DND-41 (cell line): ENCODE measurements around the gene APOO.

Source experiments
- ATAC-seq: fragments of 200-7000 bp; cut with Tn5 transposase; 3 replicates; pipeline ENCODE4 v1.9.1; 2021; ENCODE audit warnings: low read depth; ENCODE audit not compliant: insufficient read depth
- DNase-seq: peaks from one replicate; pipeline ENCODE4 v3.0.0-alpha.2; 2020
- H2AFZ ChIP-seq: 2 replicates; pipeline ENCODE4 v1.6.0; 2012; ENCODE audit warnings: low read depth, low read length
- H3K27ac ChIP-seq: 2 replicates; pipeline ENCODE4 v1.5.1; 2012; ENCODE audit warnings: low read length, inconsistent platforms
- H3K27me3 ChIP-seq: fragments of 200-600 bp; sonication (generic); 2 replicates; pipeline ENCODE4 v1.6.0; 2012; ENCODE audit warnings: low read length, mild to moderate bottlenecking, inconsistent platforms; ENCODE audit not compliant: insufficient read depth, poor library complexity
- H3K36me3 ChIP-seq: 2 replicates; pipeline ENCODE4 v1.5.1; 2012; ENCODE audit warnings: low read length, inconsistent platforms; ENCODE audit not compliant: insufficient read depth
- H3K4me1 ChIP-seq: 2 replicates; pipeline ENCODE4 v1.5.1; 2012; ENCODE audit warnings: mild to moderate bottlenecking, low read length; ENCODE audit not compliant: insufficient read depth
- H3K4me2 ChIP-seq: 2 replicates; pipeline ENCODE4 v1.6.0; 2012; ENCODE audit warnings: mild to moderate bottlenecking, moderate library complexity, low read length, inconsistent platforms; ENCODE audit not compliant: insufficient read depth
- H3K4me3 ChIP-seq, 2 experiments: fragments of 200-600 bp in 1 of 2; shearing (Covaris generic) in 1 of 2; 2 replicates each; pipeline ENCODE4 v1.5.1; 2012 to 2016; ENCODE audit warnings: inconsistent platforms in 2 of 2, low read length in 2 of 2, mild to moderate bottlenecking in 2 of 2, low read depth in 1 of 2, moderate library complexity in 1 of 2
- H3K79me2 ChIP-seq: 2 replicates; pipeline ENCODE4 v1.6.0; 2012; ENCODE audit warnings: low read length, inconsistent platforms; ENCODE audit not compliant: insufficient read depth
- H3K9ac ChIP-seq: 2 replicates; pipeline ENCODE4 v1.6.0; 2012; ENCODE audit warnings: low read depth, mild to moderate bottlenecking, inconsistent platforms, low read length, moderate library complexity
- H3K9me3 ChIP-seq: 2 replicates; pipeline ENCODE4 v1.5.1; 2012; ENCODE audit warnings: low read length, moderate library complexity, mild to moderate bottlenecking, inconsistent platforms; ENCODE audit not compliant: insufficient read depth, severe bottlenecking
- H4K20me1 ChIP-seq: 2 replicates; pipeline ENCODE4 v1.6.0; 2012; ENCODE audit warnings: low read length; ENCODE audit not compliant: insufficient read depth
- CTCF ChIP-seq: IDR thresholded peaks from 2 replicates; pipeline ENCODE4 v1.5.1; 2012; ENCODE audit warnings: borderline replicate concordance, low read length, moderate library complexity, mild to moderate bottlenecking; ENCODE audit not compliant: poor library complexity, severe bottlenecking; ENCODE audit errors: extremely low read depth
- EZH2 ChIP-seq: IDR thresholded peaks from 3 replicates; pipeline ENCODE4 v1.6.1; 2012; ENCODE audit warnings: borderline replicate concordance, low read depth, mild to moderate bottlenecking, moderate library complexity, low read length, inconsistent platforms; ENCODE audit not compliant: severe bottlenecking

Gene APOO

GRCh38 chrX:23952984-23953907 is 45.5 kb upstream of the APOO start:
- TF ChIP-seq CTCF = no peak
- no peak for TF ChIP-seq EZH2
- no peaks in the 10 kb centered on the region for H4K20me1 ChIP-seq
- H3K27me3 ChIP-seq = no peaks in the 10 kb centered on the region
- H2AFZ ChIP-seq = peak overlapping the region; percentile 78
- peak; percentile 71 for DNase-seq
- no peaks in the 10 kb centered on the region for H3K36me3 ChIP-seq
- H3K9me3 ChIP-seq = no peaks in the 10 kb centered on the region
- H3K4me1 ChIP-seq = peaks cover 32% of the 10 kb centered on the region
- ATAC-seq = peak; percentile 87
- H3K9ac ChIP-seq = peak overlapping the region; percentile 74
- peak overlapping the region; percentile 36 to 62; a peak in 3 of 4 replicates for H3K4me3 ChIP-seq
- H3K79me2 ChIP-seq = peaks cover 15% of the 10 kb centered on the region; the same call in 1 of the 2 replicates
- H3K27ac ChIP-seq = peak overlapping the region; percentile 98
- H3K4me2 ChIP-seq = peak overlapping the region; percentile 75

- H3K27ac ChIP-seq = peak overlapping the region; percentile 98
- TF ChIP-seq CTCF (no peak), EZH2 (no peak)
- DNase-seq = no peak
- H3K27me3 ChIP-seq = no peaks in the 10 kb centered on the region
- no peaks in the 10 kb centered on the region for H4K20me1 ChIP-seq
- H3K9ac ChIP-seq = peak overlapping the region; percentile 74
- ATAC-seq = no peak
- H3K4me3 ChIP-seq = peak overlapping the region; percentile 36 to 62; a peak in 3 of 4 replicates
- H3K79me2 ChIP-seq = peaks cover 15% of the 10 kb centered on the region; the same call in 1 of the 2 replicates
- peak overlapping the region; percentile 75 for H3K4me2 ChIP-seq
- peaks cover 32% of the 10 kb centered on the region for H3K4me1 ChIP-seq
- no peaks in the 10 kb centered on the region for H3K36me3 ChIP-seq
- H3K9me3 ChIP-seq = no peaks in the 10 kb centered on the region
- H2AFZ ChIP-seq = peak overlapping the region; percentile 78
These were observed 44.7 kb upstream of the APOO start for GRCh38 chrX:23952391-23952790.

- no peak overlapping the region for H3K4me3 ChIP-seq
- H3K79me2 ChIP-seq = no peaks in the 10 kb centered on the region
- TF ChIP-seq EZH2 = no peak
- no peak for TF ChIP-seq CTCF
- H2AFZ ChIP-seq = no peak overlapping the region
- H3K27ac ChIP-seq = no peak overlapping the region
- H3K27me3 ChIP-seq = no peaks in the 10 kb centered on the region
- H3K4me2 ChIP-seq = no peak overlapping the region
- H3K9ac ChIP-seq = no peak overlapping the region
- H3K9me3 ChIP-seq = no peaks in the 10 kb centered on the region
- ATAC-seq (no peak), DNase-seq (no peak)
- H3K36me3 ChIP-seq = 0 out of 2 replicates have a peak, but pooled peaks cover 3% of the 10 kb centered on the region
- no peaks in the 10 kb centered on the region for H4K20me1 ChIP-seq
- no peaks in the 10 kb centered on the region for H3K4me1 ChIP-seq
These were observed 37.5 kb upstream of the APOO start for GRCh38 chrX:23945206-23945605.
